Lower leg skin (tissue), 4 donors: ENCODE measurements around the gene OSCP1. TPM values are rescaled to one million over a fixed set of nuclear protein-coding genes. Genes with fewer than 3 reads are reported as not detected.

Experiments used
- DNase-seq, 2 donors: peaks; one replicate each; pipeline ENCODE4 v3.0.0-alpha.2; 2019; ENCODE audit warnings: low spot score in 2 of 2
- H3K4me3 ChIP-seq: fragments of 200-600 bp; sonication (generic); 2 replicates; pipeline ENCODE4 v1.5.1; 2017; ENCODE audit warnings: mild to moderate bottlenecking, low read depth; ENCODE audit not compliant: poor library complexity, severe bottlenecking
- POLR2A ChIP-seq, 2 donors: fragments of 450-650 bp; IDR thresholded peaks; one replicate each; pipeline ENCODE4 v1.6.1; 2016 to 2017; ENCODE audit warnings: antibody characterized with exemption in 2 of 2, mild to moderate bottlenecking in 1 of 2, moderate library complexity in 1 of 2
- WGBS, 2 donors: methylation state at CpG; one replicate each; pipeline ENCODE4 v1.1.5; 2018; 5-methylcytosine and 5-hydroxymethylcytosine counted together
- intact Hi-C: fragments of 100-400 bp; cut with DNase I; formaldehyde crosslinking; loops from one replicate; pipeline ENCODE4 v1.15.0; 2023; ENCODE audit warnings: low total_unique reads
- total RNA-seq, 4 donors: library from RNA; depleted of rRNA; stranded (reverse); fragments of >200 nt; gene quantifications; one replicate each; pipeline ENCODE4 v1.1.0, GENCODE V29; 2016
- TF ChIP-seq, protein P1 (sequence below), 3 donors: fragments of 450-650 bp; IDR thresholded peaks; one replicate each; pipeline ENCODE4 v1.5.1; 2016; ENCODE audit warnings: antibody characterized with exemption in 3 of 3, mild to moderate bottlenecking in 3 of 3, moderate library complexity in 2 of 3

OSCP1 gene
- total RNA-seq, 4 donors from 2014 or later, result 4.0 to 8.5 (median 4.8) TPM

DNA sequence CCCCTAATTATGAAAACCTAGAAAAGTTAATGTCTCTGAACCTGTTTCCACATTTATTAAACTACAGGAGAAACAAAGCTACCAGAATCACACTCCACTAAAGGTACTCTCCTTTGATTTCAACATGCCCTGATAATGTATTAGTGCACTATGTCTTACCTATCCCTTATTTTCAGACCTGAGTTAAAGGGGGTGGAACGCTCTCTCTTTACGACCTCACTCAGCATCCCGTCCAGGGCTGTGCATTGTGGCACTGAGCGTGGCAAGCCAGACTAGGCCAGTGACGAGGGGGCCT lies 53.2 kb downstream of the OSCP1 start:
- H3K4me3 ChIP-seq, result peak overlapping the region; percentile 57
- intact Hi-C loops, result no loop called here
- TF ChIP-seq, protein P1, sequence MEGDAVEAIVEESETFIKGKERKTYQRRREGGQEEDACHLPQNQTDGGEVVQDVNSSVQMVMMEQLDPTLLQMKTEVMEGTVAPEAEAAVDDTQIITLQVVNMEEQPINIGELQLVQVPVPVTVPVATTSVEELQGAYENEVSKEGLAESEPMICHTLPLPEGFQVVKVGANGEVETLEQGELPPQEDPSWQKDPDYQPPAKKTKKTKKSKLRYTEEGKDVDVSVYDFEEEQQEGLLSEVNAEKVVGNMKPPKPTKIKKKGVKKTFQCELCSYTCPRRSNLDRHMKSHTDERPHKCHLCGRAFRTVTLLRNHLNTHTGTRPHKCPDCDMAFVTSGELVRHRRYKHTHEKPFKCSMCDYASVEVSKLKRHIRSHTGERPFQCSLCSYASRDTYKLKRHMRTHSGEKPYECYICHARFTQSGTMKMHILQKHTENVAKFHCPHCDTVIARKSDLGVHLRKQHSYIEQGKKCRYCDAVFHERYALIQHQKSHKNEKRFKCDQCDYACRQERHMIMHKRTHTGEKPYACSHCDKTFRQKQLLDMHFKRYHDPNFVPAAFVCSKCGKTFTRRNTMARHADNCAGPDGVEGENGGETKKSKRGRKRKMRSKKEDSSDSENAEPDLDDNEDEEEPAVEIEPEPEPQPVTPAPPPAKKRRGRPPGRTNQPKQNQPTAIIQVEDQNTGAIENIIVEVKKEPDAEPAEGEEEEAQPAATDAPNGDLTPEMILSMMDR (IDR thresholded peaks at IDR 0.05), result no peak
- TF ChIP-seq POLR2A (IDR thresholded peaks at IDR 0.05), result no peak
- 2 to 4% methylated on average over 5 of the region's 5 CpGs for WGBS, 2 donors
- DNase-seq, result no peak

DNA sequence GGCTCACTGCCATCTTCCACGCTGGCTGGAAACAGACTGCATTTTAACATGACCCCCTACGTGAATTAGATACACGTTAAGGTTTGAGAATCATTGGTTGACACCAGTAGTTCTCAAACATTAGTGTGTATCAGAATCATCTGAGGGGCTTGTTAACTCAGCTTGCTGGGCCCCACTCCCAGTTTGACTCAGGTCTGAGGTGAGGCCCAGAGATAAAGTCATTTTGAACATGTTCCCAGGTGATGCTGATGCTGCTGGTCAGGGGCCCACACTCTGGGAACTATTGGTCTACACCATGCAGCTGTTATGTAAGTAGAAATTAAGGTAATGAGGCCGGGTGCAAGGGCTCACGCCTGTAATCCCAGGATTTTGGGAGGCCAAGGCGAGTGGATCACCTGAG lies 53.9 kb downstream of the OSCP1 start:
- TF ChIP-seq, protein P1 (IDR thresholded peaks at IDR 0.05), result no peak
- TF ChIP-seq POLR2A (IDR thresholded peaks at IDR 0.05), result no peak
- WGBS, 2 donors, result 83% methylated on average over 6 of the region's 6 CpGs
- H3K4me3 ChIP-seq, result no peak overlapping the region
- intact Hi-C loops, result no loop called here
- no peak for DNase-seq

DNA sequence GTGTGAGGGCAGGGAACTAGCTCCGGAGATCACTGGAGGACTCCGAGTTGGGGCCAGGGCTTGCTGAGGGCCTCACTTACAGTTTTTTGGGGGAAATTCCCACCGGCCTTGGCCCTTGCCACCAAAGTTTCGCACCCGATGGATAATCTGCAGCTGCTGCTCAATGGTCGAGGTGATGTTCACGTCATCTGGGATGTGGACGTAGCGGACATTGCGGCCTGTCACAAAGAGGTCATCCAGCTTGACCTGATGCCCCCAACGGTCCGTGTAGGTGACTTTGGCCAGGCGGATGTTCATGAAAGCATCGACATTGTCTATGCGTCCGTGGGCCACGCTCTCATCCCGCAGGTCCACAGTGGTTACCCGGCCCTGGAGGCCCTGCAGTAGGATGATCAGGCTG lies 56.6 kb downstream of the OSCP1 start:
- TF ChIP-seq, protein P1 (IDR thresholded peaks at IDR 0.05), result no peak
- no peak for TF ChIP-seq POLR2A (IDR thresholded peaks at IDR 0.05)
- 96 to 97% methylated on average over 18 to 19 of the region's 19 CpGs for WGBS, 2 donors

DNA sequence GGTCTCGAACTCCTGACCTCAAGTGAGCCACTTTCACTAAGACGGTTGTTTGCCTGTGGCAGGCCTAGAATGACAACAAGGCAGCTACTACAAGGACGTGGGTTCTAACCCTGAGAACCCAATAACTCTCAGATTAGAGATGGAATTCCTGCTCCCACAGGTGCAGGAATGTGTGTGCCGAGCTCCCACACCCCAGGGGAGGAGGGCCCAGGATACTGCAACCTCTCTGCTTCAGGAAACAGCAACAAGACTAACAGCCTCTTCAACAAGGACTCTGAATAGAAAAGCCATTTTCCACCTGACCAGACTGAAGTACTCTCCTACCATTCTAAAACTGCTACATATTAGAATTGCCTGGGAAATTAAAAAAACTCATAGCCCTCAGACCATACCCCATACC lies 57.4 kb downstream of the OSCP1 start:
- 88 to 95% methylated on average over 4 of the region's 4 CpGs for WGBS, 2 donors
- no peak overlapping the region for H3K4me3 ChIP-seq
- no peak for DNase-seq
- TF ChIP-seq, protein P1 (IDR thresholded peaks at IDR 0.05), result no peak
- no peak for TF ChIP-seq POLR2A (IDR thresholded peaks at IDR 0.05)
- intact Hi-C loops, result loop anchor here (5.0 kb wide), 1 partner anchor 841 kb away; no protein-coding TSS in a partner anchor

More for the DNA sequence above, 56.6 kb downstream of the OSCP1 start:
- no peak for DNase-seq
- H3K4me3 ChIP-seq, result no peak overlapping the region
- intact Hi-C loops, result loop anchor here (5.0 kb wide), 1 partner anchor 841 kb away; no protein-coding TSS in a partner anchor

DNA sequence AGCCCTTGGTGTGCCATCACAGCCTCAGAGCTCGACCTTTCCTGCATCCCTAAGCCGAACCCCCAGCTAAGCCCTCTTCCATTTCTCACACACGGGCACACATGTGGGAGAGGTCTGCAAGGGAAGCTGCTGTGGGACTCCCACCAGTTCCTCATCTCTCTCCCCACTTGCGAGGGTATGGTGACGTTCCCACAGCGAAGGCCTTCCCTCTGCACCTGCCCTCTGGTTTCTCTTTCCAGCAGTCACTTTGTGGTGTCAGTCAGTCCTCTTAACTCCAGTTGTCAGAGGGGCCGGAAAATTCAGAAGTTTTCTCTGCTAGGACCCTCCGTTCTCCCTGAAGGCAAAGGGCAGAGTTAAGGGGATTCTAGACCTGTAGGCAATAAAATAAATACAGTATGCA lies 59.0 kb downstream of the OSCP1 start:
- intact Hi-C loops, result loop anchor here (5.0 kb wide), 1 partner anchor 839 kb away; no protein-coding TSS in a partner anchor
- no peak for DNase-seq
- H3K4me3 ChIP-seq, result no peak overlapping the region
- WGBS, 2 donors, result 89 to 94% methylated on average over 8 of the region's 8 CpGs
- TF ChIP-seq, protein P1 (IDR thresholded peaks at IDR 0.05), result no peak
- no peak for TF ChIP-seq POLR2A (IDR thresholded peaks at IDR 0.05)

DNA sequence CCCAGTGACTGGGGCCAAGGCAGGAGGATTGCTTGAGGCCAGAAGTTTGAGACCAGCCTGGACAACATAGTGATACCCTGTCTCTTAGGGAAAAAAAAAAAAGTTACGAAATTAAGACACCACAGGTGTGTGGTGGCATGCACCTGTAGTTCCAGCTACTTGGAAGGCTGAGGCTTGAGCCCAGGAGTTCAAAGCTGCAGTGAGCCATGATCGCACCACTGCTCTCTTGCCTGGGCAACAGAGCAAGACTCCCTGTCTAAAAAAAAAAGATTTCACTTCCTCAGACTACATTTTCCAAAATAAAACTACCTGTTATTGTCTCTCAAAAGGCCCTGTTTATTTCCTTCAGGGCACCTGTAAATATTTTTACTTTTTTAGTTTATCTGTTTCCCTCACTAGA lies 59.8 kb downstream of the OSCP1 start:
- no peak for TF ChIP-seq POLR2A (IDR thresholded peaks at IDR 0.05)
- TF ChIP-seq, protein P1 (IDR thresholded peaks at IDR 0.05), result no peak
- WGBS, 2 donors, result 93 to 94% methylated on average over 2 of the region's 2 CpGs
- DNase-seq, result no peak
- no peak overlapping the region for H3K4me3 ChIP-seq
- intact Hi-C loops, result loop anchor here (5.0 kb wide), 1 partner anchor 838 kb away; no protein-coding TSS in a partner anchor
